Measurements from ENCODE around the gene PLCG1. TPM values are rescaled to one million over a fixed set of nuclear protein-coding genes. Genes with fewer than 3 reads are reported as not detected.

Gene PLCG1
- total RNA-seq, 4 donors from 2014 or later = 82.7 to 377 (median 155) TPM

DNA sequence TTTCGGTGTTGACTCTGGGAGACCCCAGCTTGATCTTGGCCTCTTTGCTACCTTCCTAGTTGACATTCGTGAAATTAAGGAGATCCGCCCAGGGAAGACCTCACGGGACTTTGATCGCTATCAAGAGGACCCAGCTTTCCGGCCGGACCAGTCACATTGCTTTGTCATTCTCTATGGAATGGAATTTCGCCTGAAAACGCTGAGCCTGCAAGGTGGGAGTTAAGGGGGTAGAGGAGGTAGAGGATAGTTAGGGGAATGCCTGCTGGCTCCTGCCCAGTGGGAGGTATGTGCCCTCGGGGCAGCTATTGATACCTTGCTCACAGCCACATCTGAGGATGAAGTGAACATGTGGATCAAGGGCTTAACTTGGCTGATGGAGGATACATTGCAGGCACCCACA lies 22.2 kb downstream of the PLCG1 start:
- no peak for TF ChIP-seq POLR2A (IDR thresholded peaks at IDR 0.05)
- TF ChIP-seq EP300 (IDR thresholded peaks at IDR 0.05; ENCODE audit: low read depth) = no peak
- TF ChIP-seq, protein P1, sequence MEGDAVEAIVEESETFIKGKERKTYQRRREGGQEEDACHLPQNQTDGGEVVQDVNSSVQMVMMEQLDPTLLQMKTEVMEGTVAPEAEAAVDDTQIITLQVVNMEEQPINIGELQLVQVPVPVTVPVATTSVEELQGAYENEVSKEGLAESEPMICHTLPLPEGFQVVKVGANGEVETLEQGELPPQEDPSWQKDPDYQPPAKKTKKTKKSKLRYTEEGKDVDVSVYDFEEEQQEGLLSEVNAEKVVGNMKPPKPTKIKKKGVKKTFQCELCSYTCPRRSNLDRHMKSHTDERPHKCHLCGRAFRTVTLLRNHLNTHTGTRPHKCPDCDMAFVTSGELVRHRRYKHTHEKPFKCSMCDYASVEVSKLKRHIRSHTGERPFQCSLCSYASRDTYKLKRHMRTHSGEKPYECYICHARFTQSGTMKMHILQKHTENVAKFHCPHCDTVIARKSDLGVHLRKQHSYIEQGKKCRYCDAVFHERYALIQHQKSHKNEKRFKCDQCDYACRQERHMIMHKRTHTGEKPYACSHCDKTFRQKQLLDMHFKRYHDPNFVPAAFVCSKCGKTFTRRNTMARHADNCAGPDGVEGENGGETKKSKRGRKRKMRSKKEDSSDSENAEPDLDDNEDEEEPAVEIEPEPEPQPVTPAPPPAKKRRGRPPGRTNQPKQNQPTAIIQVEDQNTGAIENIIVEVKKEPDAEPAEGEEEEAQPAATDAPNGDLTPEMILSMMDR (IDR thresholded peaks at IDR 0.05) = no peak
- TF ChIP-seq POLR2AphosphoS5 (IDR thresholded peaks at IDR 0.05) = no peak
- peaks cover 0 to 17% (median 6%) of the 10 kb centered on the region in 4 donors for H3K36me3 ChIP-seq
- intact Hi-C loops (cut with DNase I; ENCODE audit: low total_unique reads) (no loop called here), in situ Hi-C loops (cut with MboI; ENCODE audit: low pct_ligation_motif_present in 1 of 4, low pct_unique_long_range_greater_than_20kb in 1 of 4, low sequenced_read_pairs in 3 of 4) (no loop called here)
- H3K27me3 ChIP-seq = no peaks in the 10 kb centered on the region
- no peak for DNase-seq
- 96% methylated on average over 10 of the region's 10 CpGs; no CpG with 5 or more reads in 1 of the 2 donors for WGBS, 2 donors (ENCODE audit: low coverage in 1 of 2)
- H3K4me3 ChIP-seq = no peak overlapping the region
- peaks cover 0 to 26% (median 12%) of the 10 kb centered on the region in 4 donors for H3K4me1 ChIP-seq
- H3K27ac ChIP-seq = no peak overlapping the region
- H3K9me3 ChIP-seq = no peaks in the 10 kb centered on the region

DNA sequence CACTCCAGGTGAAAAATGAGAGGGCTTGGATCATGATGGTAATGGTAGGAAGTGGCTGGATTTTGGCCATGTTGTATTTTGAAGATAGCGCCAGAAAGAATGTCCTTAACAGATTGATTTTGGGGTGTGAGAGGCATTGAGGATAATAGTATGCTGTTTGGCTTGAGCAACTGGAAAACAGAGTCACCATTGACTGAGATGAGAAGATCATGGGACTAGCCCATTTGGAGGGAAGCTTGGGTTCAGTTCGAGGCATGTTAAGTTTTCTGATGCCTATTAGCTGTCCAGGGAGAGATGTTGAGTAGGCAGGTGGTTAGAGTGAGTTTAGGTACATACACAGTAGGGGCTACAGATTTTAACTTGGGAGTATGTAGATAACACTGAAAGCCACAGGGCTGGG lies 23.3 kb downstream of the PLCG1 start:
- DNase-seq = no peak
- H3K27ac ChIP-seq = no peak overlapping the region
- H3K36me3 ChIP-seq = peaks cover 0 to 28% (median 14%) of the 10 kb centered on the region in 4 donors
- no peaks in the 10 kb centered on the region for H3K9me3 ChIP-seq
- intact Hi-C loops (cut with DNase I; ENCODE audit: low total_unique reads) (no loop called here), in situ Hi-C loops (cut with MboI; ENCODE audit: low pct_ligation_motif_present in 1 of 4, low pct_unique_long_range_greater_than_20kb in 1 of 4, low sequenced_read_pairs in 3 of 4) (no loop called here)
- peaks cover 0 to 23% (median 9%) of the 10 kb centered on the region in 4 donors for H3K4me1 ChIP-seq
- TF ChIP-seq, protein P1 (IDR thresholded peaks at IDR 0.05) = no peak
- TF ChIP-seq POLR2A (IDR thresholded peaks at IDR 0.05) = no peak
- no peak for TF ChIP-seq EP300 (IDR thresholded peaks at IDR 0.05; ENCODE audit: low read depth)
- TF ChIP-seq POLR2AphosphoS5 (IDR thresholded peaks at IDR 0.05) = no peak
- no peak overlapping the region for H3K4me3 ChIP-seq
- H3K27me3 ChIP-seq = no peaks in the 10 kb centered on the region
- WGBS, 2 donors (ENCODE audit: low coverage in 1 of 2) = 90 to 94% methylated on average over 2 of the region's 2 CpGs

DNA sequence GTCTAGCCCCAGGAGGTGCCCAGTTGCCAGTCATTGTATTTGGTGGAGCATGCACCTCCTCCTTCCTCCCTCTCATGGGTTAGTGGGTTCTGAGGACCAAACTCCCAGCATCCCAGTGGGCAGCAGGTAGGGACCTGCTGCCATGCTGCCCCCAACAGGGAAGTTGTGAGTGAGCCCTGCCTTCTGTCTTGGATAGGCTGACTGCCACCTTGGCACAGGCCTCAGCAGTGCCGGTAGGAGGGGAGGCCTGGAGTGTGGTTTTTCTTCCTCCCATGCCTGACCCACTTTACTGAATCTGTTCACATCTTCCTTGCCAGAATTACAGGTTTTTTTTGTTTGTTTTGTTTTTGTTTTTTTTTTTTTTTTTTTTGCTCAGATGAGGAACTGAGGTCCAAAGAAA lies 24.5 kb downstream of the PLCG1 start:
- Histone ChIP-seq H3K36me3 (peaks cover 0 to 40% (median 20%) of the 10 kb centered on the region in 4 donors), H3K27ac (no peak overlapping the region), H3K27me3 (no peaks in the 10 kb centered on the region), H3K4me3 (no peak overlapping the region), H3K9me3 (no peaks in the 10 kb centered on the region), H3K4me1 (peaks cover 0 to 15% (median 3%) of the 10 kb centered on the region in 4 donors)
- TF ChIP-seq POLR2AphosphoS5 (IDR thresholded peaks at IDR 0.05) (no peak), POLR2A (IDR thresholded peaks at IDR 0.05) (no peak), EP300 (IDR thresholded peaks at IDR 0.05; ENCODE audit: low read depth) (no peak)
- TF ChIP-seq, protein P1 (IDR thresholded peaks at IDR 0.05) = no peak
- in situ Hi-C loops (cut with MboI; ENCODE audit: low pct_ligation_motif_present in 1 of 4, low pct_unique_long_range_greater_than_20kb in 1 of 4, low sequenced_read_pairs in 3 of 4) = no loop called here
- 37 to 88% methylated on average over 1 of the region's 1 CpG for WGBS, 2 donors (ENCODE audit: low coverage in 1 of 2)
- no peak for DNase-seq
- intact Hi-C loops (cut with DNase I; ENCODE audit: low total_unique reads) = no loop called here

DNA sequence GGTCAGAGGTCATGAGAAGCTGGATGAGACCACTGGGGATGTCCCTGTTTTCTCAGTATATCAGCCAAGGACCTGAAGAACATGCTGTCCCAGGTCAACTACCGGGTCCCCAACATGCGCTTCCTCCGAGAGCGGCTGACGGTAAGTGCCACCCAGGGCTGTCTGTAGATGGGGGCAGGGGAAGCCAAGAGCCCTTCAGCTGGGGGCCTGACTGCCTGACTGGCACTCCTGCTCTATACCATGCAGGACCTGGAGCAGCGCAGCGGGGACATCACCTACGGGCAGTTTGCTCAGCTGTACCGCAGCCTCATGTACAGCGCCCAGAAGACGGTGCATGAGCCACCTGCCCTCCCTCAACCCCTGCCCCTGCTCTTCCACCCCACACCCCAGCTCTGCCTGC lies 25.1 kb downstream of the PLCG1 start:
- Histone ChIP-seq H3K27ac (no peak overlapping the region), H3K4me1 (peaks cover 0 to 13% (median 3%) of the 10 kb centered on the region in 4 donors), H3K4me3 (no peak overlapping the region), H3K9me3 (no peaks in the 10 kb centered on the region), H3K27me3 (no peaks in the 10 kb centered on the region), H3K36me3 (peaks cover 0 to 42% (median 23%) of the 10 kb centered on the region in 4 donors)
- in situ Hi-C loops (cut with MboI; ENCODE audit: low pct_ligation_motif_present in 1 of 4, low pct_unique_long_range_greater_than_20kb in 1 of 4, low sequenced_read_pairs in 3 of 4) = no loop called here
- intact Hi-C loops (cut with DNase I; ENCODE audit: low total_unique reads) = no loop called here
- TF ChIP-seq POLR2AphosphoS5 (IDR thresholded peaks at IDR 0.05) = no peak
- TF ChIP-seq POLR2A (IDR thresholded peaks at IDR 0.05) = no peak
- TF ChIP-seq, protein P1 (IDR thresholded peaks at IDR 0.05) = no peak
- TF ChIP-seq EP300 (IDR thresholded peaks at IDR 0.05; ENCODE audit: low read depth) = no peak
- no peak for DNase-seq
- WGBS, 2 donors (ENCODE audit: low coverage in 1 of 2) = 96% methylated on average over 11 of the region's 11 CpGs; no CpG with 5 or more reads in 1 of the 2 donors

Measured in transverse colon (tissue), 4 donors.